ENCODE data around the gene APEX2.

DNA sequence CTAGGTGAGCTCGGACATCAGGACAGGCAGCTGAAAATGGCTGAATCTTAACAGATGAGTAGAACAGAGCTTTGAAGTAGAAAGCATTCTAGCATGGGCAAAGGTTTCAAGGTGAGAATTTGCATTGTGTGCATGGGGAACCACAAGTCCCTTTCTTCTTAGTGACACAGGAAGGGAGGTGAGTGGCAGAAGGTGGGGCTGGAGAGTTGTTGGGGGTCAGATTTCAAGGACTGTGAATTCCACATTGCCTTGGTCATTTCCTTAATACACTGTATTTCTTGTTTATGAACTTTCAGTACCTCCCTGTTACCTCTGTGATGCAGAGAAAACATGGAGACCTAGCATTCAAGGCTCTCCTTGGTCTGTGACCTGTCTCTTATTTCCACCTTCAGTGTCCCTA, 4.1 kb downstream of the APEX2 start:
- TF ChIP-seq CEBPB (IDR thresholded peaks at IDR 0.05; ENCODE audit: low read depth, low read length) (no peak), POLR2A (IDR thresholded peaks at IDR 0.05; ENCODE audit: low read depth, low read length) (no peak), MXI1 (IDR thresholded peaks at IDR 0.05; ENCODE audit: borderline replicate concordance, low read depth, low read length) (no peak), USF2 (IDR thresholded peaks at IDR 0.05; ENCODE audit: low read depth, low read length) (no peak), MAFK (IDR thresholded peaks at IDR 0.05; ENCODE audit: low read depth, low read length) (no peak), BHLHE40 (IDR thresholded peaks at IDR 0.05; ENCODE audit: low read depth, low read length) (no peak)
- TF ChIP-seq, protein P1, sequence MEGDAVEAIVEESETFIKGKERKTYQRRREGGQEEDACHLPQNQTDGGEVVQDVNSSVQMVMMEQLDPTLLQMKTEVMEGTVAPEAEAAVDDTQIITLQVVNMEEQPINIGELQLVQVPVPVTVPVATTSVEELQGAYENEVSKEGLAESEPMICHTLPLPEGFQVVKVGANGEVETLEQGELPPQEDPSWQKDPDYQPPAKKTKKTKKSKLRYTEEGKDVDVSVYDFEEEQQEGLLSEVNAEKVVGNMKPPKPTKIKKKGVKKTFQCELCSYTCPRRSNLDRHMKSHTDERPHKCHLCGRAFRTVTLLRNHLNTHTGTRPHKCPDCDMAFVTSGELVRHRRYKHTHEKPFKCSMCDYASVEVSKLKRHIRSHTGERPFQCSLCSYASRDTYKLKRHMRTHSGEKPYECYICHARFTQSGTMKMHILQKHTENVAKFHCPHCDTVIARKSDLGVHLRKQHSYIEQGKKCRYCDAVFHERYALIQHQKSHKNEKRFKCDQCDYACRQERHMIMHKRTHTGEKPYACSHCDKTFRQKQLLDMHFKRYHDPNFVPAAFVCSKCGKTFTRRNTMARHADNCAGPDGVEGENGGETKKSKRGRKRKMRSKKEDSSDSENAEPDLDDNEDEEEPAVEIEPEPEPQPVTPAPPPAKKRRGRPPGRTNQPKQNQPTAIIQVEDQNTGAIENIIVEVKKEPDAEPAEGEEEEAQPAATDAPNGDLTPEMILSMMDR (conservative IDR thresholded peaks at IDR 0.05; ENCODE audit: low read depth, low read length) = no peak
